ENCODE data around the gene MCTP1.

- TF ChIP-seq CTCF (IDR thresholded peaks at IDR 0.05 in 4 of 5, conservative IDR thresholded peaks at IDR 0.05 in 1 of 5) (no peak), POLR2A (IDR thresholded peaks at IDR 0.05) (no peak)
Measured at GRCh38 chr5:94841598-94842322, 443.1 kb downstream of the MCTP1 start.
